KOPT-K1 (cell line): ENCODE measurements around the gene MUSK.
"Not testable (repeated sequence)": the region's sequence is repeated elsewhere in the genome, so short reads cannot be mapped to it uniquely, and the experiment has no call there.

Experiments used
- H3K27ac ChIP-seq: fragments of 200-600 bp; sonication (generic); 2 replicates; pipeline ENCODE4 v1.5.1; 2016; ENCODE audit warnings: antibody characterized with exemption, mild to moderate bottlenecking, low read depth, low read length; ENCODE audit not compliant: poor library complexity, severe bottlenecking
- H3K36me3 ChIP-seq: fragments of 200-600 bp; sonication (generic); 2 replicates; pipeline ENCODE4 v1.5.1; 2017; ENCODE audit warnings: antibody characterized with exemption, mild to moderate bottlenecking, low read length, moderate library complexity; ENCODE audit not compliant: insufficient read depth
- H3K9me3 ChIP-seq: fragments of 200-600 bp; sonication (generic); 2 replicates; pipeline ENCODE4 v1.5.1; 2017; ENCODE audit warnings: antibody characterized with exemption, low read length, mild to moderate bottlenecking; ENCODE audit not compliant: insufficient read depth, poor library complexity, severe bottlenecking

MUSK gene

GRCh38 chr9:110764006-110764405, 95.4 kb downstream of the MUSK start:
- no peaks in the 10 kb centered on the region for H3K9me3 ChIP-seq
- no peak overlapping the region for H3K27ac ChIP-seq
- H3K36me3 ChIP-seq, result no peaks in the 10 kb centered on the region

GRCh38 chr9:110765926-110766325, 97.3 kb downstream of the MUSK start:
- no peaks in the 10 kb centered on the region for H3K9me3 ChIP-seq
- no peaks in the 10 kb centered on the region for H3K36me3 ChIP-seq
- no peak overlapping the region for H3K27ac ChIP-seq

- Histone ChIP-seq H3K36me3 (no peaks in the 10 kb centered on the region), H3K27ac (no peak overlapping the region), H3K9me3 (no peaks in the 10 kb centered on the region)
Measured at GRCh38 chr9:110767559-110768063, 99.0 kb downstream of the MUSK start.

- Histone ChIP-seq H3K27ac (no peak overlapping the region), H3K36me3 (no peaks in the 10 kb centered on the region)
Measured at GRCh38 chr9:110768886-110769285, 100.3 kb downstream of the MUSK start.

GRCh38 chr9:110769667-110770066, 101.1 kb downstream of the MUSK start:
- Histone ChIP-seq H3K9me3 (no peaks in the 10 kb centered on the region), H3K27ac (no peak overlapping the region), H3K36me3 (no peaks in the 10 kb centered on the region)

More at GRCh38 chr9:110768886-110769285, 100.3 kb downstream of the MUSK start:
- no peaks in the 10 kb centered on the region for H3K9me3 ChIP-seq

GRCh38 chr9:110775724-110776123, 107.1 kb downstream of the MUSK start:
- no peaks in the 10 kb centered on the region for H3K36me3 ChIP-seq
- H3K9me3 ChIP-seq, result no peaks in the 10 kb centered on the region
- no peak overlapping the region for H3K27ac ChIP-seq

- no peaks in the 10 kb centered on the region for H3K9me3 ChIP-seq
- H3K36me3 ChIP-seq, result no peaks in the 10 kb centered on the region
- H3K27ac ChIP-seq, result no peak overlapping the region
Measured at GRCh38 chr9:110776221-110776620, 107.6 kb downstream of the MUSK start.

- Histone ChIP-seq H3K36me3 (no peaks in the 10 kb centered on the region), H3K9me3 (no peaks in the 10 kb centered on the region), H3K27ac (no peak overlapping the region)
Measured at GRCh38 chr9:110777196-110777875, 108.7 kb downstream of the MUSK start.

- H3K27ac ChIP-seq, result no peak overlapping the region
- no peaks in the 10 kb centered on the region for H3K36me3 ChIP-seq
- H3K9me3 ChIP-seq, result no peaks in the 10 kb centered on the region
Measured at GRCh38 chr9:110777876-110778215, 109.3 kb downstream of the MUSK start.

- H3K36me3 ChIP-seq, result no peaks in the 10 kb centered on the region
- no peaks in the 10 kb centered on the region for H3K9me3 ChIP-seq
- H3K27ac ChIP-seq, result no peak overlapping the region
Measured at GRCh38 chr9:110782701-110783100, 114.1 kb downstream of the MUSK start.

GRCh38 chr9:110784309-110784708, 115.7 kb downstream of the MUSK start:
- Histone ChIP-seq H3K9me3 (no peaks in the 10 kb centered on the region), H3K27ac (no peak overlapping the region), H3K36me3 (no peaks in the 10 kb centered on the region)

- no peaks in the 10 kb centered on the region for H3K9me3 ChIP-seq
- no peak overlapping the region for H3K27ac ChIP-seq
- H3K36me3 ChIP-seq, result no peaks in the 10 kb centered on the region
Measured at GRCh38 chr9:110785166-110785565, 116.6 kb downstream of the MUSK start.

GRCh38 chr9:110788396-110788795, 119.8 kb downstream of the MUSK start:
- H3K36me3 ChIP-seq, H3K9me3 ChIP-seq, H3K27ac ChIP-seq: not testable (repeated sequence)

- H3K9me3 ChIP-seq, result no peaks in the 10 kb centered on the region
- H3K27ac ChIP-seq, result no peak overlapping the region
- H3K36me3 ChIP-seq, result no peaks in the 10 kb centered on the region
Measured at GRCh38 chr9:110788871-110789270, 120.3 kb downstream of the MUSK start.

GRCh38 chr9:110797611-110798010, 129.0 kb downstream of the MUSK start:
- Histone ChIP-seq H3K27ac (no peak overlapping the region), H3K36me3 (no peaks in the 10 kb centered on the region), H3K9me3 (no peaks in the 10 kb centered on the region)

- H3K27ac ChIP-seq, result no peak overlapping the region
- H3K9me3 ChIP-seq, result no peaks in the 10 kb centered on the region
- H3K36me3 ChIP-seq, result no peaks in the 10 kb centered on the region
Measured at GRCh38 chr9:110799396-110799795, 130.8 kb downstream of the MUSK start.
